ENCODE results near the gene APOD.

- TF ChIP-seq CTCF (conservative IDR thresholded peaks at IDR 0.05; ENCODE audit: low read depth, low read length) (no peak), RAD21 (IDR thresholded peaks at IDR 0.05; ENCODE audit: low read length) (no peak), ELK1 (IDR thresholded peaks at IDR 0.05; ENCODE audit: borderline replicate concordance, low read depth, low read length) (no peak), POLR2A (IDR thresholded peaks at IDR 0.05; ENCODE audit: low read depth, low read length) (no peak), USF2 (IDR thresholded peaks at IDR 0.05; ENCODE audit: low read depth, low read length) (no peak), RFX5 (IDR thresholded peaks at IDR 0.05; ENCODE audit: low read depth, low read length) (no peak), MXI1 (IDR thresholded peaks at IDR 0.05; ENCODE audit: borderline replicate concordance, low read depth, low read length) (no peak)
Measured at GRCh38 chr3:195583831-195584542, at the start of gene APOD.

Measured in IMR-90 (cell line).